ENCODE data around the gene RBM20. TPM values are rescaled to one million over a fixed set of nuclear protein-coding genes. Genes with fewer than 3 reads are reported as not detected.
"Not testable (repeated sequence)": the region's sequence is repeated elsewhere in the genome, so short reads cannot be mapped to it uniquely, and the experiment has no call there.

Gene RBM20
- total RNA-seq, 1 donor from 2014 or later: 18.4 TPM

GRCh38 chr10:110857265-110858171, 213.4 kb downstream of the RBM20 start:
- DNase-seq: peak; percentile 75

- DNase-seq: no peak
Measured at GRCh38 chr10:110858297-110858934, 214.3 kb downstream of the RBM20 start.

- DNase-seq: no peak
Measured at GRCh38 chr10:110859206-110859972, 215.3 kb downstream of the RBM20 start.

- no peak for DNase-seq
Measured at GRCh38 chr10:110859973-110860376, 215.8 kb downstream of the RBM20 start.

GRCh38 chr10:110860576-110861241, 216.6 kb downstream of the RBM20 start:
- DNase-seq: no peak

- DNase-seq: no peak
Measured at GRCh38 chr10:110861476-110861875, 217.3 kb downstream of the RBM20 start.

GRCh38 chr10:110861930-110862649, 218.0 kb downstream of the RBM20 start:
- DNase-seq: no peak

- no peak for DNase-seq
Measured at GRCh38 chr10:110862961-110863360, 218.8 kb downstream of the RBM20 start.

GRCh38 chr10:110863361-110863760, 219.2 kb downstream of the RBM20 start:
- DNase-seq: no peak

GRCh38 chr10:110863956-110864355, 219.8 kb downstream of the RBM20 start:
- DNase-seq: no peak

GRCh38 chr10:110864662-110865140, 220.6 kb downstream of the RBM20 start:
- peak; percentile 84 for DNase-seq

- DNase-seq: peak; percentile 93
Measured at GRCh38 chr10:110865186-110865808, 221.2 kb downstream of the RBM20 start.

GRCh38 chr10:110865809-110866482, 221.8 kb downstream of the RBM20 start:
- no peak for DNase-seq

GRCh38 chr10:110867011-110867806, 223.1 kb downstream of the RBM20 start:
- DNase-seq: not testable (repeated sequence)

GRCh38 chr10:110867807-110868465, 223.8 kb downstream of the RBM20 start:
- DNase-seq: no peak

GRCh38 chr10:110868981-110869380, 224.8 kb downstream of the RBM20 start:
- DNase-seq: no peak

GRCh38 chr10:110870823-110871297, 226.7 kb downstream of the RBM20 start:
- no peak for DNase-seq

GRCh38 chr10:110871298-110872084, 227.4 kb downstream of the RBM20 start, which contains the start of gene PDCD4:
PDCD4 (plus strand) TSS chr10:110871928; CDS start chr10:110876028, 4,100 bp downstream.
- peak; percentile 100 for DNase-seq
